HepG2 (cell line): Measurements from ENCODE around the gene WIZ. TPM values are rescaled to one million over a fixed set of nuclear protein-coding genes. Genes with fewer than 3 reads are reported as not detected.

Experiments used
- DR1 ChIP-seq: sonication (generic); formaldehyde crosslinking; IDR thresholded peaks from 2 replicates; pipeline ENCODE4 v1.8.0; 2021; ENCODE audit warnings: mild to moderate bottlenecking, missing genetic modification reagents, inconsistent platforms
- EHMT2 ChIP-seq: fragments of 200-600 bp; sonication (generic); IDR thresholded peaks from 2 replicates; pipeline ENCODE4 v1.7.0; 2017; ENCODE audit warnings: antibody characterized with exemption, low read depth, low read length, borderline replicate concordance
- FOXK2 ChIP-seq: fragments of 450-650 bp; IDR thresholded peaks from 2 replicates; pipeline ENCODE4 v1.6.1; 2016
- GABPB1 ChIP-seq: IDR thresholded peaks from 2 replicates; pipeline ENCODE4 v1.6.1; 2016; ENCODE audit warnings: mild to moderate bottlenecking, missing genetic modification reagents, moderate library complexity, missing compliant biosample characterization
- GZF1 ChIP-seq: sonication (generic); formaldehyde crosslinking; IDR thresholded peaks from 2 replicates; pipeline ENCODE4 v1.5.1; 2020; ENCODE audit warnings: mild to moderate bottlenecking, missing genetic modification reagents
- HMGXB4 ChIP-seq, 2 experiments: sonication (generic) in 1 of 2; formaldehyde crosslinking in 1 of 2; IDR thresholded peaks; 2 replicates each; pipeline versions ENCODE4 v1.4.0 to v1.6.1; 2018 to 2020; ENCODE audit warnings: missing genetic modification reagents in 2 of 2, borderline replicate concordance in 1 of 2, low read depth in 1 of 2, mild to moderate bottlenecking in 1 of 2, missing biosample characterization in 1 of 2
- ISL2 ChIP-seq: sonication (generic); formaldehyde crosslinking; IDR thresholded peaks from 2 replicates; pipeline ENCODE4 v1.5.0; 2020; ENCODE audit warnings: missing genetic modification reagents
- NFE2L2 ChIP-seq: fragments of 150-350 bp; IDR thresholded peaks from 2 replicates; pipeline ENCODE4 v1.6.1; 2014; ENCODE audit warnings: low read length
- NFIC ChIP-seq: IDR thresholded peaks from 2 replicates; pipeline ENCODE4 v1.6.1; 2012; ENCODE audit warnings: mild to moderate bottlenecking, low read length, inconsistent platforms
- NFRKB ChIP-seq: fragments of 450-650 bp; IDR thresholded peaks from 2 replicates; pipeline ENCODE4 v1.6.1; 2017
- RFX1 ChIP-seq: fragments of 450-650 bp; IDR thresholded peaks from 2 replicates; pipeline ENCODE4 v1.6.1; 2017
- RFX3 ChIP-seq: IDR thresholded peaks from 2 replicates; pipeline ENCODE4 v1.6.1; 2016; ENCODE audit warnings: missing biosample characterization, missing genetic modification reagents
- RNF2 ChIP-seq: fragments of 450-650 bp; conservative IDR thresholded peaks from 2 replicates; pipeline ENCODE4 v1.6.1; 2016; ENCODE audit warnings: low read depth
- SETDB1 ChIP-seq: sonication (generic); formaldehyde crosslinking; IDR thresholded peaks from 2 replicates; pipeline ENCODE4 v1.5.1; 2020; ENCODE audit warnings: missing genetic modification reagents, mild to moderate bottlenecking, borderline replicate concordance
- SIN3A ChIP-seq: IDR thresholded peaks from 2 replicates; pipeline ENCODE4 v1.6.1; 2011; ENCODE audit warnings: low read depth, mild to moderate bottlenecking, control low read depth, low read length, borderline replicate concordance
- SP4 ChIP-seq: sonication (generic); formaldehyde crosslinking; IDR thresholded peaks from 2 replicates; pipeline ENCODE4 v1.8.1; 2023; ENCODE audit warnings: mild to moderate bottlenecking, missing genetic modification reagents
- TEAD2 ChIP-seq: sonication (generic); formaldehyde crosslinking; IDR thresholded peaks from 2 replicates; pipeline ENCODE4 v1.9.0; 2021; ENCODE audit warnings: missing genetic modification reagents
- TOPORS ChIP-seq: sonication (generic); formaldehyde crosslinking; IDR thresholded peaks from 2 replicates; pipeline ENCODE4 v1.8.0; 2023; ENCODE audit warnings: mild to moderate bottlenecking, missing genetic modification reagents
- ZBTB3 ChIP-seq: sonication (generic); formaldehyde crosslinking; IDR thresholded peaks from 2 replicates; pipeline ENCODE4 v1.4.0; 2020; ENCODE audit warnings: low read depth, mild to moderate bottlenecking, moderate library complexity, missing genetic modification reagents, borderline replicate concordance
- ZFYVE20 ChIP-seq: sonication (generic); formaldehyde crosslinking; IDR thresholded peaks from 2 replicates; pipeline ENCODE4 v1.8.0; 2023; ENCODE audit warnings: low read depth, mild to moderate bottlenecking, moderate library complexity, missing genetic modification reagents, borderline replicate concordance
- polyA plus RNA-seq, 8 experiments: library from polyadenylated mRNA; depleted of rRNA in 3 of 8; stranded (reverse) in 7 of 8; unstranded in 1 of 8; fragments of >200 nt; fragmentation: Illumina TruSeq in 4 of 8; extraction: Trizol in 4 of 8; gene quantifications; 2 replicates each; pipeline versions ENCODE4 v1.2.1 to v1.2.3, GENCODE V29; 2011 to 2016; ENCODE audit warnings: low read depth in 4 of 8, missing spikeins in 1 of 8, mixed read lengths in 1 of 8; ENCODE audit not compliant: insufficient read depth in 1 of 8
- total RNA-seq, 5 experiments: library from RNA; depleted of rRNA; stranded (reverse); fragments of >200 nt; fragmentation: Illumina TruSeq; extraction: Trizol; gene quantifications; 2 replicates each; pipeline ENCODE4 v1.2.3, GENCODE V29; 2016; ENCODE audit warnings: low read depth in 1 of 5
- TF ChIP-seq, protein P1 (sequence below): sonication (generic); formaldehyde crosslinking; conservative IDR thresholded peaks from 2 replicates; pipeline ENCODE4 v1.8.0; 2022; ENCODE audit warnings: mild to moderate bottlenecking, moderate library complexity, missing genetic modification reagents
- TF ChIP-seq, protein P2 (sequence below): sonication (generic); formaldehyde crosslinking; IDR thresholded peaks from 2 replicates; pipeline ENCODE4 v1.5.0; 2020; ENCODE audit warnings: mild to moderate bottlenecking, missing genetic modification reagents, borderline replicate concordance
- TF ChIP-seq, protein P3 (sequence below): sonication (generic); formaldehyde crosslinking; IDR thresholded peaks from 2 replicates; pipeline ENCODE4 v1.5.0; 2020; ENCODE audit warnings: missing genetic modification reagents, mild to moderate bottlenecking, borderline replicate concordance

Gene WIZ
- total and polyA plus RNA-seq, 2 of the 13 experiments (the other 11 are each of a cell fraction or from before 2014, with no cell fraction given) = 4.7 to 4.8 TPM

- TF ChIP-seq, protein P1, sequence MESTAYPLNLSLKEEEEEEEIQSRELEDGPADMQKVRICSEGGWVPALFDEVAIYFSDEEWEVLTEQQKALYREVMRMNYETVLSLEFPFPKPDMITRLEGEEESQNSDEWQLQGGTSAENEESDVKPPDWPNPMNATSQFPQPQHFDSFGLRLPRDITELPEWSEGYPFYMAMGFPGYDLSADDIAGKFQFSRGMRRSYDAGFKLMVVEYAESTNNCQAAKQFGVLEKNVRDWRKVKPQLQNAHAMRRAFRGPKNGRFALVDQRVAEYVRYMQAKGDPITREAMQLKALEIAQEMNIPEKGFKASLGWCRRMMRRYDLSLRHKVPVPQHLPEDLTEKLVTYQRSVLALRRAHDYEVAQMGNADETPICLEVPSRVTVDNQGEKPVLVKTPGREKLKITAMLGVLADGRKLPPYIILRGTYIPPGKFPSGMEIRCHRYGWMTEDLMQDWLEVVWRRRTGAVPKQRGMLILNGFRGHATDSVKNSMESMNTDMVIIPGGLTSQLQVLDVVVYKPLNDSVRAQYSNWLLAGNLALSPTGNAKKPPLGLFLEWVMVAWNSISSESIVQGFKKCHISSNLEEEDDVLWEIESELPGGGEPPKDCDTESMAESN (CRISPR knock-in tag) = no peak; the same call in 1 of the 2 replicates
- TF ChIP-seq SIN3A = peak; percentile 56; the same call in 1 of the 2 replicates
- TF ChIP-seq GABPB1 (CRISPR knock-in tag) = peak; percentile 23; the same call in 1 of the 2 replicates
- TF ChIP-seq FOXK2 = no peak
- no peak for TF ChIP-seq ZBTB3 (CRISPR knock-in tag)
- no peak for TF ChIP-seq SP4
- TF ChIP-seq TEAD2 = no peak
- TF ChIP-seq HMGXB4 (CRISPR knock-in tag; IDR thresholded peaks at IDR 0.05; ENCODE audit: borderline replicate concordance in 1 of 2, low read depth in 1 of 2) = peak in 1 of 2 experiments; percentile 35; a peak in 1 of 4 replicates
- TF ChIP-seq, protein P2, sequence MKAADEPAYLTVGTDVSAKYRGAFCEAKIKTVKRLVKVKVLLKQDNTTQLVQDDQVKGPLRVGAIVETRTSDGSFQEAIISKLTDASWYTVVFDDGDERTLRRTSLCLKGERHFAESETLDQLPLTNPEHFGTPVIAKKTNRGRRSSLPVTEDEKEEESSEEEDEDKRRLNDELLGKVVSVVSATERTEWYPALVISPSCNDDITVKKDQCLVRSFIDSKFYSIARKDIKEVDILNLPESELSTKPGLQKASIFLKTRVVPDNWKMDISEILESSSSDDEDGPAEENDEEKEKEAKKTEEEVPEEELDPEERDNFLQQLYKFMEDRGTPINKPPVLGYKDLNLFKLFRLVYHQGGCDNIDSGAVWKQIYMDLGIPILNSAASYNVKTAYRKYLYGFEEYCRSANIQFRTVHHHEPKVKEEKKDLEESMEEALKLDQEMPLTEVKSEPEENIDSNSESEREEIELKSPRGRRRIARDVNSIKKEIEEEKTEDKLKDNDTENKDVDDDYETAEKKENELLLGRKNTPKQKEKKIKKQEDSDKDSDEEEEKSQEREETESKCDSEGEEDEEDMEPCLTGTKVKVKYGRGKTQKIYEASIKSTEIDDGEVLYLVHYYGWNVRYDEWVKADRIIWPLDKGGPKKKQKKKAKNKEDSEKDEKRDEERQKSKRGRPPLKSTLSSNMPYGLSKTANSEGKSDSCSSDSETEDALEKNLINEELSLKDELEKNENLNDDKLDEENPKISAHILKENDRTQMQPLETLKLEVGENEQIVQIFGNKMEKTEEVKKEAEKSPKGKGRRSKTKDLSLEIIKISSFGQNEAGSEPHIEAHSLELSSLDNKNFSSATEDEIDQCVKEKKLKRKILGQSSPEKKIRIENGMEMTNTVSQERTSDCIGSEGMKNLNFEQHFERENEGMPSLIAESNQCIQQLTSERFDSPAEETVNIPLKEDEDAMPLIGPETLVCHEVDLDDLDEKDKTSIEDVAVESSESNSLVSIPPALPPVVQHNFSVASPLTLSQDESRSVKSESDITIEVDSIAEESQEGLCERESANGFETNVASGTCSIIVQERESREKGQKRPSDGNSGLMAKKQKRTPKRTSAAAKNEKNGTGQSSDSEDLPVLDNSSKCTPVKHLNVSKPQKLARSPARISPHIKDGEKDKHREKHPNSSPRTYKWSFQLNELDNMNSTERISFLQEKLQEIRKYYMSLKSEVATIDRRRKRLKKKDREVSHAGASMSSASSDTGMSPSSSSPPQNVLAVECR (CRISPR knock-in tag) = peak; percentile 69; the same call in 1 of the 2 replicates
- no peak for TF ChIP-seq NFRKB
- TF ChIP-seq NFIC = no peak
- TF ChIP-seq RNF2 = no peak
- TF ChIP-seq ZFYVE20 (CRISPR knock-in tag) = no peak
- no peak for TF ChIP-seq TOPORS (CRISPR knock-in tag)
- no peak for TF ChIP-seq SETDB1
- no peak for TF ChIP-seq RFX3
- no peak for TF ChIP-seq EHMT2
- no peak for TF ChIP-seq RFX1
- TF ChIP-seq ISL2 (CRISPR knock-in tag) = 0 out of 2 replicates have a peak, but pooled peaks have one; percentile 11
- TF ChIP-seq DR1 = no peak
- TF ChIP-seq GZF1 = no peak
- TF ChIP-seq NFE2L2 = no peak
- TF ChIP-seq, protein P3, sequence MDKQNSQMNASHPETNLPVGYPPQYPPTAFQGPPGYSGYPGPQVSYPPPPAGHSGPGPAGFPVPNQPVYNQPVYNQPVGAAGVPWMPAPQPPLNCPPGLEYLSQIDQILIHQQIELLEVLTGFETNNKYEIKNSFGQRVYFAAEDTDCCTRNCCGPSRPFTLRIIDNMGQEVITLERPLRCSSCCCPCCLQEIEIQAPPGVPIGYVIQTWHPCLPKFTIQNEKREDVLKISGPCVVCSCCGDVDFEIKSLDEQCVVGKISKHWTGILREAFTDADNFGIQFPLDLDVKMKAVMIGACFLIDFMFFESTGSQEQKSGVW (CRISPR knock-in tag) = no peak
Measured at GRCh38 chr19:15379999-15380647, 69.6 kb downstream of the WIZ start (continued).
